ENCODE data around the gene GIMAP7.

GRCh38 chr7:150531704-150532103, 17.0 kb downstream of the GIMAP7 start:
- TF ChIP-seq ZNF792 (tag by site-specific recombination; IDR thresholded peaks at IDR 0.05) (no peak), ZNF423 (tag by site-specific recombination; IDR thresholded peaks at IDR 0.05) (no peak), ZNF175 (tag by site-specific recombination; IDR thresholded peaks at IDR 0.05) (no peak), KLF8 (tag by site-specific recombination; IDR thresholded peaks at IDR 0.05) (no peak), ZNF660 (tag by site-specific recombination; IDR thresholded peaks at IDR 0.05) (no peak), YY1 (tag by site-specific recombination; IDR thresholded peaks at IDR 0.05) (no peak)
- TF ChIP-seq, protein P1, sequence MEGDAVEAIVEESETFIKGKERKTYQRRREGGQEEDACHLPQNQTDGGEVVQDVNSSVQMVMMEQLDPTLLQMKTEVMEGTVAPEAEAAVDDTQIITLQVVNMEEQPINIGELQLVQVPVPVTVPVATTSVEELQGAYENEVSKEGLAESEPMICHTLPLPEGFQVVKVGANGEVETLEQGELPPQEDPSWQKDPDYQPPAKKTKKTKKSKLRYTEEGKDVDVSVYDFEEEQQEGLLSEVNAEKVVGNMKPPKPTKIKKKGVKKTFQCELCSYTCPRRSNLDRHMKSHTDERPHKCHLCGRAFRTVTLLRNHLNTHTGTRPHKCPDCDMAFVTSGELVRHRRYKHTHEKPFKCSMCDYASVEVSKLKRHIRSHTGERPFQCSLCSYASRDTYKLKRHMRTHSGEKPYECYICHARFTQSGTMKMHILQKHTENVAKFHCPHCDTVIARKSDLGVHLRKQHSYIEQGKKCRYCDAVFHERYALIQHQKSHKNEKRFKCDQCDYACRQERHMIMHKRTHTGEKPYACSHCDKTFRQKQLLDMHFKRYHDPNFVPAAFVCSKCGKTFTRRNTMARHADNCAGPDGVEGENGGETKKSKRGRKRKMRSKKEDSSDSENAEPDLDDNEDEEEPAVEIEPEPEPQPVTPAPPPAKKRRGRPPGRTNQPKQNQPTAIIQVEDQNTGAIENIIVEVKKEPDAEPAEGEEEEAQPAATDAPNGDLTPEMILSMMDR (tag by site-specific recombination; IDR thresholded peaks at IDR 0.05) = no peak
- TF ChIP-seq, protein P2, sequence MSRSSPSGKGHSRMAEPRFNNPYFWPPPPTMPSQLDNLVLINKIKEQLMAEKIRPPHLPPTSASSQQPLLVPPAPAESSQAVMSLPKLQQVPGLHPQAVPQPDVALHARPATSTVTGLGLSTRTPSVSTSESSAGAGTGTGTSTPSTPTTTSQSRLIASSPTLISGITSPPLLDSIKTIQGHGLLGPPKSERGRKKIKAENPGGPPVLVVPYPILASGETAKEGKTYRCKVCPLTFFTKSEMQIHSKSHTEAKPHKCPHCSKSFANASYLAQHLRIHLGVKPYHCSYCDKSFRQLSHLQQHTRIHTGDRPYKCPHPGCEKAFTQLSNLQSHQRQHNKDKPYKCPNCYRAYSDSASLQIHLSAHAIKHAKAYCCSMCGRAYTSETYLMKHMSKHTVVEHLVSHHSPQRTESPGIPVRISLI (tag by site-specific recombination; IDR thresholded peaks at IDR 0.05) = no peak
- TF ChIP-seq, protein P3, sequence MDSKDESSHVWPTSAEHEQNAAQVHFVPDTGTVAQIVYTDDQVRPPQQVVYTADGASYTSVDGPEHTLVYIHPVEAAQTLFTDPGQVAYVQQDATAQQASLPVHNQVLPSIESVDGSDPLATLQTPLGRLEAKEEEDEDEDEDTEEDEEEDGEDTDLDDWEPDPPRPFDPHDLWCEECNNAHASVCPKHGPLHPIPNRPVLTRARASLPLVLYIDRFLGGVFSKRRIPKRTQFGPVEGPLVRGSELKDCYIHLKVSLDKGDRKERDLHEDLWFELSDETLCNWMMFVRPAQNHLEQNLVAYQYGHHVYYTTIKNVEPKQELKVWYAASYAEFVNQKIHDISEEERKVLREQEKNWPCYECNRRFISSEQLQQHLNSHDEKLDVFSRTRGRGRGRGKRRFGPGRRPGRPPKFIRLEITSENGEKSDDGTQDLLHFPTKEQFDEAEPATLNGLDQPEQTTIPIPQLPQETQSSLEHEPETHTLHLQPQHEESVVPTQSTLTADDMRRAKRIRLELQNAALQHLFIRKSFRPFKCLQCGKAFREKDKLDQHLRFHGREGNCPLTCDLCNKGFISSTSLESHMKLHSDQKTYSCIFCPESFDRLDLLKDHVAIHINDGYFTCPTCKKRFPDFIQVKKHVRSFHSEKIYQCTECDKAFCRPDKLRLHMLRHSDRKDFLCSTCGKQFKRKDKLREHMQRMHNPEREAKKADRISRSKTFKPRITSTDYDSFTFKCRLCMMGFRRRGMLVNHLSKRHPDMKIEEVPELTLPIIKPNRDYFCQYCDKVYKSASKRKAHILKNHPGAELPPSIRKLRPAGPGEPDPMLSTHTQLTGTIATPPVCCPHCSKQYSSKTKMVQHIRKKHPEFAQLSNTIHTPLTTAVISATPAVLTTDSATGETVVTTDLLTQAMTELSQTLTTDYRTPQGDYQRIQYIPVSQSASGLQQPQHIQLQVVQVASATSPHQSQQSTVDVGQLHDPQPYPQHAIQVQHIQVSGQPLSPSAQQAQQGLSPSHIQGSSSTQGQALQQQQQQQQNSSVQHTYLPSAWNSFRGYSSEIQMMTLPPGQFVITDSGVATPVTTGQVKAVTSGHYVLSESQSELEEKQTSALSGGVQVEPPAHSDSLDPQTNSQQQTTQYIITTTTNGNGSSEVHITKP (tag by site-specific recombination; IDR thresholded peaks at IDR 0.05) = no peak
